Testis (tissue), 3 donors: ENCODE measurements around the gene SPDEF. TPM values are rescaled to one million over a fixed set of nuclear protein-coding genes. Genes with fewer than 3 reads are reported as not detected.
A peak's percentile ranks its signal among the peaks of the same experiment; 100 is the strongest.

Experiments used
- DNase-seq: peaks from one replicate; pipeline ENCODE4 v3.0.0-alpha.2; 2019
- H3K27ac ChIP-seq, 2 donors: fragments of 200-600 bp; sonication (generic); one replicate each; pipeline ENCODE4 v1.5.1; 2019
- H3K27me3 ChIP-seq: fragments of 200-600 bp; sonication (generic); one replicate; pipeline ENCODE4 v1.5.1; 2019
- H3K36me3 ChIP-seq: fragments of 200-600 bp; sonication (generic); one replicate; pipeline ENCODE4 v1.5.1; 2017; ENCODE audit warnings: low read depth; ENCODE audit errors: missing control alignments
- H3K4me1 ChIP-seq: fragments of 200-600 bp; sonication (generic); one replicate; pipeline ENCODE4 v1.5.1; 2019
- H3K4me3 ChIP-seq, 2 donors: fragments of 200-600 bp; sonication (generic); one replicate each; pipeline ENCODE4 v1.5.1; 2017 to 2019
- H3K9me3 ChIP-seq: fragments of 200-600 bp; sonication (generic); one replicate; pipeline ENCODE4 v1.5.1; 2017
- CTCF ChIP-seq, 3 experiments: fragments of 450-650 bp in 2 of 3; fragments of 200-600 bp in 1 of 3; sonication (generic) in 1 of 3; IDR thresholded peaks; one replicate each; pipeline ENCODE4 v1.5.1; 2016 to 2019; ENCODE audit warnings: antibody characterized with exemption in 3 of 3, mild to moderate bottlenecking in 2 of 3, moderate library complexity in 1 of 3
- POLR2A ChIP-seq: fragments of 450-650 bp; IDR thresholded peaks from one replicate; pipeline ENCODE4 v1.6.1; 2017; ENCODE audit warnings: antibody characterized with exemption, mild to moderate bottlenecking, moderate library complexity
- WGBS, 2 donors: methylation state at CpG; one replicate each; pipeline ENCODE4 v1.1.5; 2018; 5-methylcytosine and 5-hydroxymethylcytosine counted together
- intact Hi-C: fragments of 100-400 bp; cut with DNase I; formaldehyde crosslinking; loops from one replicate; pipeline ENCODE4 v1.15.1; 2023; ENCODE audit warnings: low total_unique reads
- polyA plus RNA-seq: library from polyadenylated mRNA; stranded (reverse); fragments of 350-450 nt; fragmentation: Illumina TruSeq; extraction: RNeasy Lipid Tissue Mini Kit (QIAGEN cat#74804); gene quantifications from one replicate; pipeline ENCODE4 v1.2.3, GENCODE V29; 2014; ENCODE audit warnings: low read depth, low replicate concordance; ENCODE audit not compliant: insufficient read depth
- total RNA-seq, 2 donors: library from RNA; depleted of rRNA; stranded (reverse); fragments of >200 nt; gene quantifications; one replicate each; pipeline ENCODE4 v1.2.3, GENCODE V29; 2016

The SPDEF gene
- total and polyA plus RNA-seq, 3 donors from 2014 or later, result 0.33 to 0.62 (median 0.47) TPM

- TF ChIP-seq POLR2A (no peak), CTCF (IDR thresholded peaks at IDR 0.05) (no peak)
- intact Hi-C loops, result no loop called here
- peaks cover 7% of the 10 kb centered on the region for H3K4me1 ChIP-seq
- H3K4me3 ChIP-seq, result no peak overlapping the region
- no peaks in the 10 kb centered on the region for H3K27me3 ChIP-seq
- H3K36me3 ChIP-seq, result no peaks in the 10 kb centered on the region
- WGBS, 2 donors, result 38 to 45% methylated on average over 27 to 33 of the region's 34 CpGs
- no peaks in the 10 kb centered on the region for H3K9me3 ChIP-seq
- peak; percentile 80 for DNase-seq
- no peak overlapping the region for H3K27ac ChIP-seq
Measured at GRCh38 chr6:34514593-34515472, 41.3 kb downstream of the SPDEF start.

GRCh38 chr6:34514112-34514511 lies 42.0 kb downstream of the SPDEF start:
- TF ChIP-seq POLR2A (no peak), CTCF (IDR thresholded peaks at IDR 0.05) (no peak)
- H3K27me3 ChIP-seq, result no peaks in the 10 kb centered on the region
- H3K9me3 ChIP-seq, result no peaks in the 10 kb centered on the region
- H3K36me3 ChIP-seq, result no peaks in the 10 kb centered on the region
- H3K4me1 ChIP-seq, result peaks cover 7% of the 10 kb centered on the region
- intact Hi-C loops, result no loop called here
- H3K4me3 ChIP-seq, result no peak overlapping the region
- no peak for DNase-seq
- H3K27ac ChIP-seq, result no peak overlapping the region
- 86 to 93% methylated on average over 7 to 8 of the region's 8 CpGs for WGBS, 2 donors

GRCh38 chr6:34513646-34514045 lies 42.5 kb downstream of the SPDEF start:
- no peak overlapping the region for H3K4me3 ChIP-seq
- intact Hi-C loops, result no loop called here
- TF ChIP-seq CTCF (IDR thresholded peaks at IDR 0.05), result no peak
- no peak for TF ChIP-seq POLR2A

GRCh38 chr6:34512738-34513115 lies 43.4 kb downstream of the SPDEF start:
- no peak for DNase-seq
- H3K4me1 ChIP-seq, result peaks cover 7% of the 10 kb centered on the region
- no peak for TF ChIP-seq CTCF (IDR thresholded peaks at IDR 0.05)
- no peak for TF ChIP-seq POLR2A
- WGBS, 2 donors, result 72 to 76% methylated on average over 2 to 5 of the region's 5 CpGs
- no peaks in the 10 kb centered on the region for H3K27me3 ChIP-seq
- H3K4me3 ChIP-seq, result no peak overlapping the region
- H3K36me3 ChIP-seq, result no peaks in the 10 kb centered on the region
- H3K9me3 ChIP-seq, result no peaks in the 10 kb centered on the region
- H3K27ac ChIP-seq, result no peak overlapping the region
- intact Hi-C loops, result no loop called here

More at GRCh38 chr6:34513646-34514045, 42.5 kb downstream of the SPDEF start:
- DNase-seq, result no peak
- Histone ChIP-seq H3K27me3 (no peaks in the 10 kb centered on the region), H3K9me3 (no peaks in the 10 kb centered on the region), H3K27ac (no peak overlapping the region), H3K4me1 (peaks cover 7% of the 10 kb centered on the region), H3K36me3 (no peaks in the 10 kb centered on the region)
- 94 to 96% methylated on average over 4 of the region's 4 CpGs for WGBS, 2 donors
